ENCODE results near the gene REV1.
"Not testable (repeated sequence)": the region's sequence is repeated elsewhere in the genome, so short reads cannot be mapped to it uniquely, and the experiment has no call there.

REV1 gene

GRCh38 chr2:99485824-99486223 lies 4.0 kb downstream of the REV1 start:
- no peak for DNase-seq (ENCODE audit: low read depth in 2 of 2)

DNA sequence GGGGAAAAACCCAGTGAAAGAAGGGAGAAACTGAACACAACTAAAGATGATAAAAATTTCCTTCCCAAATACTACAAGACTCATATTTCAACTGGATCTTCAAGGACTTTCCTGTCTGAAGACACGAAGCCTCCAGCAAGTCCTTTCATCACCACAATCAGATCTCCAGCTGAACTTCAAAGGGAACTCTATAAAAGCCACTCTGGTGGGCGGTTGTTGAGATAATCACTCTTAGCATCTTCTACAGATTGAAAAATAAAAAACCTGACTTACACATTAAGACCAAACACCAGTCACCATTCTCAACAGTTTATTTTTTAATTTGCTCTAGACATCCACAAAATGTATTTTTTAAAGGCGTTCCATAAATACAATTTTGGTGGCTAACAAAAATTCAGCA lies 4.4 kb downstream of the REV1 start:
- no peak for DNase-seq (ENCODE audit: low read depth in 2 of 2)

DNA sequence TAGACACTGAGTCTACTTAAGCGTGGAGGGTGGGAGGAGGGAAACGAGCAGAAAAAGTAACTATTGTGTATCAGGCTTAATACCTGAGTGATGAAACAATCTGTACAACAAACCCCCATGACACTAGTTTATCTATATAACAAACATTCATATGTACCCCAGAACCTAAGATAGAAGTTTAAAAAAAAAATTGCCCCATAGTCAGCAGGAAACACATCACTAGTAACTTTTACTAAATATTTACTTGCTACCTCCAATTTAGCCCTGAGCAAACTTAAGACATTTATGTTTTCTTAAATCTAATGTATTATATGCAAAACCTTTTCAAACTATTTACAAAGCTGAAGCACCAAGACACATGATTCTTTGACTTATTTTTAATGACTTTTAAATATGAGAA lies 5.6 kb downstream of the REV1 start:
- DNase-seq (ENCODE audit: low read depth in 2 of 2), result no peak

- DNase-seq (ENCODE audit: low read depth in 2 of 2), result no peak
Measured at GRCh38 chr2:99481941-99482340, 7.9 kb downstream of the REV1 start.

DNA sequence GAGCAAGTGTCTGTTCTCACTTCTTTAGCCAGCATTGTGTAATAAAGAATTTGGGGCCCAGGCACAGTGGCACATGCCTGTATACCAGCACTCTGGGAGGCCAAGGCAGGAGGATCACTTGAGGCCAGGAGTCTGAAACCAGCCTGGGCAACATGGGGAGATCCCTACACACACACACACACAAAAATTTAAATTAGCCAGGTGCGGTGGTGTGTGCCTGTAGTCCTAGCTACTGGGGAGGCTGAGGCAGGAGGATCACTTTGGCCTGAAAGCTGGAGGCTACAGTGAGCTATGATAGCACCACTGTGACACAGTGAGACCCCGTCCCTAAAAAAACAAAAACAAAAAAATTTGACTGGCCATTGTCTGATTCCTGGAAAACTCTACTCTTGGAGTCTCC lies 8.3 kb downstream of the REV1 start:
- no peak for DNase-seq (ENCODE audit: low read depth in 2 of 2)

GRCh38 chr2:99480390-99480789 lies 9.4 kb downstream of the REV1 start:
- DNase-seq (ENCODE audit: low read depth in 2 of 2), result no peak

DNA sequence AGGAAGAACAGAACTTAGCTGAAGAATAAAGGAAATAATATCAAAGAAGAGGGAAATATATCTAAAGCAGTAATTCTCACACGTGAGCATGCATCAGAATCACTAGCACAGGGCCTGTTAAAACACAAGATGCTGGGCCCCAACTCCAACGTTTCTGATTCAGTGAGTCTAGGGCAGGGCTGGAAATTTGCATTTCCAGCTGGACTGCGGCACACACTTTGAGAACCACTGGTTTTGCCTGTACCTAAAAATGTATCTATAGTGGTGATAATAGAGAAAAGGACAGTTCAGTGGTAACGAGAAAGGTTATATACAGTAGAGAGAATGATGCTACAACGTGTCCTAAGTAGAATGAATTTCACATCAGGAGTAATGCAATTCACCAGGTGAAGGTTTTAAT lies 11.2 kb downstream of the REV1 start:
- no peak for DNase-seq (ENCODE audit: low read depth in 2 of 2)

DNA sequence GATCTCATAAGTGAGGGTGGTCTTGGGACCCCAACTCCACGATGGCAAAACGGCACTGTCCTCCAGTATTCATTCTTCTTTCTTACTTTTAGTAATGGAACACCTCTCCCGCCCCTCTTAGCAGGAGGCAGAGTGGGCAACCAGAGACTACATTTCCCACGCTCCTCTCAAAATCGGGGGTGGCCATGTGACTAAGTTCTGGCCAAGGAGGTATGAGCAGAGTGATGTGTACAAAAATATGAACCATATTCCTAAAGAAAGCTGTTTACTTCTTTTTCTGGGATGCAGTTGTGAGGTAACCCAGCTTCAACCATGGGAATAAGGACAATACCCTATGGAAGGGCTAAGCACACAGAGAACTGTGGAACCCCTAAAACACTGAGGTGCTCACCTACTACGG lies 12.8 kb downstream of the REV1 start:
- DNase-seq (ENCODE audit: low read depth in 2 of 2), result no peak

DNA sequence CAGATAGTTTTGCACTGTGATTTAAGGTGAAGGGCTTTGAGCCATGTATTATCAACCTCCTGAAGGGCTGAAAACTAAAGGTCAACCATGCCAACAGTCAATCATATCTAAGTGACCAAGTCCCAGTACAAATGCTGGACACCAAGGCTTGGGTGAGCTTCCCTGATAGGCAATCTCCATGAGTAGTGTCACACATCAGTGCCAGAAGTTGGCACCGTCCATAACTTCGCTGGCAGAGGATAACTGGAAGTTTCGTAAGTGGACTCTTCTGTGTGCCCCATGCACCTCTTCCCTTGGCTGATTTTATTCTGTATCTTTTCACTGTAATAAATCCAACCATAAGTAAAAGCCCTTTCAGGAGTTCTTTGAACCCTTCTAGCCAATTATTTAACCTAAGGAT lies 13.2 kb downstream of the REV1 start:
- no peak for DNase-seq (ENCODE audit: low read depth in 2 of 2)

- DNase-seq (ENCODE audit: low read depth in 2 of 2), result not testable (repeated sequence)
Measured at GRCh38 chr2:99475095-99475494, 14.7 kb downstream of the REV1 start.

GRCh38 chr2:99473518-99474083 lies 16.2 kb downstream of the REV1 start:
- no peak for DNase-seq (ENCODE audit: low read depth in 2 of 2)

DNA sequence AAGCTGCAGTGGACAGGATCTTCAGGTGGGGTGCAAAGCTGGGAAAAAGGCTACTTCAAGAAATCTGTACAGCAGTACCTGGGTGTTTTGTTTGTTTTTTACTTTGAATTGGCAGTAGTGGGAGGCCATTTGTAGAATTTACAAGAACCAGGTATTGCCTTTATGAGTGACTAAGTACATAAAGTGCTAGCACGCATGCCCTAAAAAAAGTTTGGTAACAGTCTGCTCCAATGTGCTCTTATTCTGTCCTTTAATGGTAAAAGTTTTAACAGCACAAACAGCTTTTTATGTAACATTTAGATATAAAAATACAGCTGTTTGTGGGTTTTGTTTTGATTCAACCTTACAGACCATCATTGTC lies 17.2 kb downstream of the REV1 start:
- DNase-seq (ENCODE audit: low read depth in 2 of 2), result no peak

GRCh38 chr2:99471654-99472599 lies 17.9 kb downstream of the REV1 start:
- no peak for DNase-seq (ENCODE audit: low read depth in 2 of 2)

GRCh38 chr2:99470957-99471356 lies 18.9 kb downstream of the REV1 start:
- no peak for DNase-seq (ENCODE audit: low read depth in 2 of 2)

DNA sequence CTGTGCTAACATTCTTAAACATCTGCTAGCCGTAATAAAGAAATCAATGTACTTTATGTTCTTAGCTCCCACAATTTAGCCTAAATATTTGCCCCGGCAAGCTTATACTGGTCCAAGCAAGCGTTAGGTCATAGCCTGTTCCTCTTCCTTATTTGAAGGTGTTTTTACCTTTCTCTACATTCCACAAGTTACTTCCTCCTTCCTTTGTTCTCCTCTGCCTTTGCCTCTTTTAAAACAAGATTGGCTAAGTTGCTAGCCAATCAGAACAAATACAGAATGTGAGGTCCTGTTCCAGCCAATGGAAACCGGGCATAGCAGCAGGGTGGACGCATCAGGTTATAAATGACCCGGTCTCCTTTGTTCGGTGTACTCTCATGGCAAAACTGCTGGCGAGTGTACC lies 19.4 kb downstream of the REV1 start:
- DNase-seq (ENCODE audit: low read depth in 2 of 2), result not testable (repeated sequence)

- DNase-seq (ENCODE audit: low read depth in 2 of 2), result no peak
Measured at GRCh38 chr2:99469394-99469793, 20.4 kb downstream of the REV1 start.

DNA sequence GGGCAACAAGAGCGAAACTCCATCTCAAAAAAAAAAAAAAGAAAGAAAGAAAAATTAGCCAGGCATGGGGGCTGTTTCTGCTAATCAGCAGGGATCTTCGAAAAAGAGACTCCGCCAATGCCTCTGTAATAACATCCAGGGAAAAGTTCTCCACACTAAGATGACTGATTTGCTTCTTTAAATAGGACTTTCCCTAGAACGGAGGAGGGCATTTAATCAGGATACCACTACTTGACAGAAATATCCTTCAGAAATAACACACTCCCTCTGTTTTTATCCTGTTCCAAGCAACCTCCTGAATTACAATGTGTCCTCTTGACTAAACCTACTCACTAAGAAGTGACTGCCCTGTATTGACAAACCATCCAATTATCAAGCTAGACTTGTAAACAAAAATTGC lies 21.7 kb downstream of the REV1 start:
- no peak for DNase-seq (ENCODE audit: low read depth in 2 of 2)

GRCh38 chr2:99467390-99467789 lies 22.4 kb downstream of the REV1 start:
- no peak for DNase-seq (ENCODE audit: low read depth in 2 of 2)

- no peak for DNase-seq (ENCODE audit: low read depth in 2 of 2)
Measured at GRCh38 chr2:99461828-99462483, 27.9 kb downstream of the REV1 start.

GRCh38 chr2:99458529-99458928 lies 31.3 kb downstream of the REV1 start:
- no peak for DNase-seq (ENCODE audit: low read depth in 2 of 2)

GRCh38 chr2:99451686-99452085 lies 38.1 kb downstream of the REV1 start:
- DNase-seq (ENCODE audit: low read depth in 2 of 2), result no peak

DNA sequence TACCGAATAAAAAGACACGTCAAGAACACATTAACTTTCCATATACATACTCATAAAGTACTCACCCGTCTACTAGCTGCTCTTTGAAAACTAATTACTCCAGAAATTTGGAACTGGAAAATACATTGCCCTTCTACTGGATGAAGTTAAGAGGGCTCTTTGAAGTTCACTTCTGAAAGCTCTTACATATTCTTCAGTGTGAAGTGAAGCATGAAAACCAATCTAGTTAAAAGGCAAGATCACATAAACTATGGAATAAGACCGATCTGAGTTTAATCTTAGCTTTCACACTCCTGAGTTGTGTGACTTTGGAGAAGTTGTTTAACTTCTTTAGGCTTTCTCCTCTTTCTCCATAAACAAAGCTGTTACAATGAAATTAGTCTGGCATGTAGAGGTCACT lies 38.5 kb downstream of the REV1 start:
- no peak for DNase-seq (ENCODE audit: low read depth in 2 of 2)

DNA sequence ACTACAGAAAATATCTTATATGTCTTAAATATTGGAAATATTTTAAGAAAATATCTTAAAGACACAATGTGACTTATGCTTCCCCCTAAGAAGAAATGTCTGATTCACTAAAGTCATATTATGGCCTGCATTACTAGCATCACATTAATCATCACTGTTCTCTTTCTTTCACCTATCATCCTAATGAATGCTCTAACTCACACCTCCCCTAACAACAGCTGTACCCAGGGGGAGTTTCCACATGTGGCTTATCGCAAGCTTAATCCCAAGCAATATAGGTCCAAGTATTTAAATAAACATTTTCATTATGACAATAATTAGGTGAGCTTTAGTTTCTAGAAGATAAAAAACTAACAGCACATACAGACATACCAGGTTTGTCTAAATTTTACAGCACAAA lies 39.6 kb downstream of the REV1 start:
- DNase-seq (ENCODE audit: low read depth in 2 of 2), result no peak

All from fibroblast of skin of left quadriceps (primary cell).